HCT116 (cell line): ENCODE results near the gene SEL1L3. TPM values are rescaled to one million over a fixed set of nuclear protein-coding genes. Genes with fewer than 3 reads are reported as not detected.

Source experiments
- ATAC-seq: fragments of 200-7000 bp; cut with Tn5 transposase; 2 replicates; pipeline ENCODE4 v1.9.1; 2020; ENCODE audit warnings: mild to moderate bottlenecking, moderate library complexity
- BruUV-seq: library from RNA; stranded (reverse); fragments of 400-500 nt; replicated peaks from 2 replicates; lab custom pipeline; 2021; lab: Mats Ljungman, UMichigan
- CTCF ChIA-PET: fragments of 300-600 bp; sonication (Branson Sonifier 250); formaldehyde crosslinking; loops from one replicate; lab custom pipeline; 2021; ENCODE audit warnings: antibody characterized with exemption; lab: Charles Lee
- POLR2A ChIA-PET: fragments of 300-600, 350-600 bp; sonication (Branson Sonifier 250); formaldehyde crosslinking; loops from one replicate; lab custom pipeline; 2021; ENCODE audit warnings: antibody characterized with exemption; lab: Charles Lee
- RAD21 ChIA-PET, 2 experiments: fragments of 300-600 bp; sonication (Branson Sonifier 250); formaldehyde crosslinking; loops; one replicate each; lab custom pipeline; 2023; ENCODE audit warnings: low total read pairs in 2 of 2; ENCODE audit not compliant: uncharacterized antibody in 2 of 2, unreplicated experiment in 2 of 2, low non-redundant PET in 1 of 2; lab: Charles Lee
- DNase-seq: peaks from one replicate; pipeline ENCODE4 v3.0.0-alpha.2; 2010; ENCODE audit warnings: low read depth, low spot score
- H2AFZ ChIP-seq: fragments of 200-600 bp; shearing (Covaris generic), sonication (generic); 2 replicates; pipeline ENCODE4 v1.6.1; 2017; ENCODE audit warnings: low read depth, mixed run types, mixed read lengths, antibody characterized with exemption, low read length; ENCODE audit not compliant: poor library complexity, severe bottlenecking
- H3K27ac ChIP-seq: 2 replicates; pipeline ENCODE4 v1.5.1; 2012; ENCODE audit warnings: low read depth, low read length
- H3K27me3 ChIP-seq: fragments of 200-600 bp; sonication (generic); 2 replicates; pipeline ENCODE4 v1.6.1; 2016; ENCODE audit warnings: mixed run types, low read length, mixed read lengths; ENCODE audit not compliant: insufficient read depth
- H3K36me3 ChIP-seq, 2 experiments: fragments of 200-500 bp in 1 of 2; fragments of 200-600 bp in 1 of 2; sonication (Bioruptor generic) in 1 of 2; sonication (generic) in 1 of 2; 2 replicates each; pipeline versions ENCODE4 v1.5.1 to v1.6.1; 2014 to 2016; ENCODE audit warnings: low read length in 2 of 2, inconsistent platforms in 1 of 2, mixed read lengths in 1 of 2, mixed run types in 1 of 2; ENCODE audit not compliant: insufficient read depth in 2 of 2, control insufficient read depth in 1 of 2
- H3K4me1 ChIP-seq, 2 experiments: fragments of 200-600 bp in 1 of 2; sonication (generic) in 1 of 2; 2 replicates each; pipeline versions ENCODE4 v1.5.1 to v1.6.1; 2012 to 2017; ENCODE audit warnings: low read length in 2 of 2, inconsistent platforms in 1 of 2, mild to moderate bottlenecking in 1 of 2, mixed read lengths in 1 of 2, mixed run types in 1 of 2, moderate library complexity in 1 of 2; ENCODE audit not compliant: insufficient read depth in 2 of 2, control insufficient read depth in 1 of 2
- H3K4me2 ChIP-seq: fragments of 200-600 bp; sonication (generic); 2 replicates; pipeline ENCODE4 v1.6.1; 2017; ENCODE audit warnings: mixed run types, low read length, mixed read lengths
- H3K4me3 ChIP-seq, 2 experiments: fragments of 200-600 bp in 1 of 2; sonication (generic) in 1 of 2; replicated peaks in 1 of 2; 2 replicates each; pipeline ENCODE4 v1.5.1; 2011 to 2016; ENCODE audit warnings: low read length in 2 of 2, control low read depth in 1 of 2, low read depth in 1 of 2, mild to moderate bottlenecking in 1 of 2, mixed read lengths in 1 of 2, mixed run types in 1 of 2
- H3K79me2 ChIP-seq: fragments of 200-600 bp; sonication (generic); 2 replicates; pipeline ENCODE4 v1.6.1; 2017; ENCODE audit warnings: mild to moderate bottlenecking, mixed run types, low read length, moderate library complexity, mixed read lengths; ENCODE audit not compliant: insufficient read depth
- H3K9ac ChIP-seq: fragments of 200-600 bp; sonication (generic); 2 replicates; pipeline ENCODE4 v1.6.1; 2016; ENCODE audit warnings: low read length, mixed read lengths
- H3K9me2 ChIP-seq: fragments of 200-600 bp; sonication (generic), shearing (Covaris generic); 2 replicates; pipeline ENCODE4 v1.6.1; 2017; ENCODE audit warnings: mixed run types, mild to moderate bottlenecking, moderate library complexity; ENCODE audit not compliant: insufficient read depth
- H3K9me3 ChIP-seq, 2 experiments: fragments of 200-500 bp in 1 of 2; fragments of 200-600 bp in 1 of 2; sonication (Bioruptor generic) in 1 of 2; sonication (generic) in 1 of 2; 2 replicates each; pipeline ENCODE4 v1.6.1; 2014 to 2017; ENCODE audit warnings: low read length in 2 of 2, mixed read lengths in 2 of 2, inconsistent platforms in 1 of 2, low read depth in 1 of 2, mild to moderate bottlenecking in 1 of 2, mixed run types in 1 of 2, moderate library complexity in 1 of 2; ENCODE audit not compliant: control insufficient read depth in 1 of 2, insufficient read depth in 1 of 2
- H4K20me1 ChIP-seq: fragments of 200-600 bp; sonication (generic), shearing (Covaris generic); 2 replicates; pipeline ENCODE4 v1.6.1; 2017; ENCODE audit warnings: mixed run types, mild to moderate bottlenecking, moderate library complexity; ENCODE audit not compliant: insufficient read depth
- POLR2A ChIP-seq: IDR thresholded peaks from 2 replicates; pipeline ENCODE4 v1.7.0; 2011; ENCODE audit warnings: borderline replicate concordance; ENCODE audit not compliant: insufficient read depth, insufficient read length; ENCODE audit errors: extremely low read depth
- SP1 ChIP-seq: IDR thresholded peaks from 2 replicates; pipeline ENCODE4 v1.6.1; 2012; ENCODE audit warnings: low read depth
- intact Hi-C: fragments of 100-400 bp; cut with micrococcal nuclease; formaldehyde crosslinking; loops from 2 replicates; pipeline ENCODE4 v1.10.0; 2022
- total RNA-seq: library from RNA; stranded (reverse); gene quantifications from one replicate; pipeline ENCODE4 v1.2.1, GENCODE V29; 2021; ENCODE audit not compliant: unreplicated experiment
- TF ChIP-seq, protein P1 (sequence below): IDR thresholded peaks from 2 replicates; pipeline ENCODE4 v1.6.1; 2012; ENCODE audit warnings: low read depth

Gene SEL1L3
- total RNA-seq, 1 experiment from 2014 or later, result 45.0 TPM

DNA sequence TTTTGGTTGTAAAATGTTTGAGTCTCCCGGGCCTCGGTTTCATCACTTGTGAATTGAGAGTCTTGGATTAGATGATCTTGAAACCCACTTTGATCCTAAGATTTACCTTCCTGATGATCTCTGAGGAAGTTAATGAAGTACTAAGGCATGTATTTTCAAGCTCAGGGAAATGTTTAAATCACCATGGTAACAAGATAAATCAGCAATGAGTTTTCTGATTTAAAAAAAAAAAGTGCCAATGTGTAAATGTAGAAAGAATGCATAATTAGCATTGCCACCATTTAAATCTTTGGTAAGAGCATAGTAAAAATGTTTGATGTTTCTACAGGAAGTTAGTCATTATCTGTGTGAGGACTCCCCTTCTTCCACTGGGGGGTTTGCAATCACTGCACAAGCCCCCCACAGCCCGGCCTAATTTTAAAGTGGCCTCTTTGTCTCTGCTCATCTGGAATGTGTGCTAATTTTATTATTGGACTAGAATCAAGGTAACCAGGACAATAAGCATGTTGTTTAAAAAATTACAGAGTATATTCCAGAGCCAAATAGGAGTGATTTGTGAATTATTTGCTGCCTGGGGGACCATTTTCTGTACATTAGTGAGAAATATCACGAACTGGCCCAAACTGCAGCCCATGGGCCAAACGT is 113.5 kb downstream of the SEL1L3 start:
- ChIA-PET POLR2A (no interaction called here), CTCF (no interaction called here), RAD21 (no interaction called here)
- H3K27me3 ChIP-seq, result no peaks in the 10 kb centered on the region
- BruUV-seq, result no TSS peak
- TF ChIP-seq, protein P1, sequence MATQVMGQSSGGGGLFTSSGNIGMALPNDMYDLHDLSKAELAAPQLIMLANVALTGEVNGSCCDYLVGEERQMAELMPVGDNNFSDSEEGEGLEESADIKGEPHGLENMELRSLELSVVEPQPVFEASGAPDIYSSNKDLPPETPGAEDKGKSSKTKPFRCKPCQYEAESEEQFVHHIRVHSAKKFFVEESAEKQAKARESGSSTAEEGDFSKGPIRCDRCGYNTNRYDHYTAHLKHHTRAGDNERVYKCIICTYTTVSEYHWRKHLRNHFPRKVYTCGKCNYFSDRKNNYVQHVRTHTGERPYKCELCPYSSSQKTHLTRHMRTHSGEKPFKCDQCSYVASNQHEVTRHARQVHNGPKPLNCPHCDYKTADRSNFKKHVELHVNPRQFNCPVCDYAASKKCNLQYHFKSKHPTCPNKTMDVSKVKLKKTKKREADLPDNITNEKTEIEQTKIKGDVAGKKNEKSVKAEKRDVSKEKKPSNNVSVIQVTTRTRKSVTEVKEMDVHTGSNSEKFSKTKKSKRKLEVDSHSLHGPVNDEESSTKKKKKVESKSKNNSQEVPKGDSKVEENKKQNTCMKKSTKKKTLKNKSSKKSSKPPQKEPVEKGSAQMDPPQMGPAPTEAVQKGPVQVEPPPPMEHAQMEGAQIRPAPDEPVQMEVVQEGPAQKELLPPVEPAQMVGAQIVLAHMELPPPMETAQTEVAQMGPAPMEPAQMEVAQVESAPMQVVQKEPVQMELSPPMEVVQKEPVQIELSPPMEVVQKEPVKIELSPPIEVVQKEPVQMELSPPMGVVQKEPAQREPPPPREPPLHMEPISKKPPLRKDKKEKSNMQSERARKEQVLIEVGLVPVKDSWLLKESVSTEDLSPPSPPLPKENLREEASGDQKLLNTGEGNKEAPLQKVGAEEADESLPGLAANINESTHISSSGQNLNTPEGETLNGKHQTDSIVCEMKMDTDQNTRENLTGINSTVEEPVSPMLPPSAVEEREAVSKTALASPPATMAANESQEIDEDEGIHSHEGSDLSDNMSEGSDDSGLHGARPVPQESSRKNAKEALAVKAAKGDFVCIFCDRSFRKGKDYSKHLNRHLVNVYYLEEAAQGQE, result no peak
- no peak for DNase-seq
- no peak overlapping the region for H2AFZ ChIP-seq
- no peak overlapping the region for H3K4me3 ChIP-seq
- H3K79me2 ChIP-seq, result no peaks in the 10 kb centered on the region
- H4K20me1 ChIP-seq, result no peaks in the 10 kb centered on the region
- no peak for ATAC-seq
- intact Hi-C loops, result no loop called here
- H3K9ac ChIP-seq, result no peak overlapping the region
- no peak overlapping the region for H3K27ac ChIP-seq
- no peak overlapping the region for H3K4me2 ChIP-seq
- no peaks in the 10 kb centered on the region for H3K36me3 ChIP-seq
- H3K4me1 ChIP-seq, result no peaks in the 10 kb centered on the region
- no peaks in the 10 kb centered on the region for H3K9me3 ChIP-seq
- no peaks in the 10 kb centered on the region for H3K9me2 ChIP-seq

DNA sequence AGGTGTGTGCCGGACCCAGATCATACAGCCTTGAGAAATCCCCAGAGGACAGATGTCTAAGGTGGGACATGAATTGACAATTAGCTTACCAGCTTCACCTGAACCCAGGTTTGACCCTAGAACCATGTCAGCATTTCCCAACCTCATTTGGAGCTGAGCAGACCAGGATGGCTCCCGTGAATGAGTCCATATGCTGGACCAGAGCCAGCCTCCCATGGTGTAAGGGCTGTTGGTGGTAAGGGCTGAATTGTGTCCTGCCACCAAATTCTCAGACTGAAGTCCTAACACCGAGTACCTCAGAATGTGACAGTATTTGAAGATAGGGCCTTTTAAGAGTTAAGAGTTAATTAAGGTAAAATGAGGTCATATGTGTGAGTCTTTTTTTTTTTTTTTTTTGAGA is 118.8 kb downstream of the SEL1L3 start:
- H3K4me3 ChIP-seq, result no peak overlapping the region
- no TSS peak for BruUV-seq
- no peak for DNase-seq
- RAD21 ChIA-PET, result interaction anchor here in 1 of 2 experiments (0.7 kb wide), 1 partner anchor 72 kb away, joined by 3 read pairs; no protein-coding TSS in a partner anchor
- H2AFZ ChIP-seq, result no peak overlapping the region
- intact Hi-C loops, result no loop called here
- H3K4me1 ChIP-seq, result no peaks in the 10 kb centered on the region
- CTCF ChIA-PET, result interaction anchor here (1.2 kb wide), 1 partner anchor 213 kb away, joined by 3 read pairs; no protein-coding TSS in a partner anchor
- no peaks in the 10 kb centered on the region for H3K9me3 ChIP-seq
- no peaks in the 10 kb centered on the region for H3K27me3 ChIP-seq
- H3K36me3 ChIP-seq, result no peaks in the 10 kb centered on the region
- H4K20me1 ChIP-seq, result no peaks in the 10 kb centered on the region
- no peaks in the 10 kb centered on the region for H3K9me2 ChIP-seq
- no peak overlapping the region for H3K9ac ChIP-seq
- H3K4me2 ChIP-seq, result no peak overlapping the region
- POLR2A ChIA-PET, result no interaction called here
- no peak overlapping the region for H3K27ac ChIP-seq
- H3K79me2 ChIP-seq, result no peaks in the 10 kb centered on the region
- TF ChIP-seq POLR2A (no peak), SP1 (no peak)
- ATAC-seq, result no peak
